Testis (tissue), 2 donors: ENCODE measurements around the gene FRMD8.

Experiments
- CTCF ChIP-seq, 3 experiments: fragments of 450-650 bp in 2 of 3; fragments of 200-600 bp in 1 of 3; sonication (generic) in 1 of 3; IDR thresholded peaks; one replicate each; pipeline ENCODE4 v1.5.1; 2016 to 2019; ENCODE audit warnings: antibody characterized with exemption in 3 of 3, mild to moderate bottlenecking in 2 of 3, moderate library complexity in 1 of 3
- POLR2A ChIP-seq: fragments of 450-650 bp; IDR thresholded peaks from one replicate; pipeline ENCODE4 v1.6.1; 2017; ENCODE audit warnings: antibody characterized with exemption, mild to moderate bottlenecking, moderate library complexity

GRCh38 chr11:65420506-65420905 is 34.1 kb downstream of the FRMD8 start:
- TF ChIP-seq CTCF (IDR thresholded peaks at IDR 0.05) = no peak
- TF ChIP-seq POLR2A = no peak
